Epithelial cell of proximal tubule (primary cell): ENCODE data around the gene RAI1. TPM values are rescaled to one million over a fixed set of nuclear protein-coding genes. Genes with fewer than 3 reads are reported as not detected.

ENCODE experiments used
- DNase-seq: peaks from one replicate; pipeline ENCODE4 v3.0.0-alpha.2; 2011; ENCODE audit warnings: low read depth
- H3K4me3 ChIP-seq: 2 replicates; pipeline ENCODE4 v1.5.1; 2011; ENCODE audit warnings: low read depth, mild to moderate bottlenecking, low read length
- total RNA-seq: library from RNA; depleted of rRNA; stranded (reverse); fragments of >200 nt; gene quantifications from 2 replicates; pipeline ENCODE4 v1.2.3, GENCODE V29; 2015
- TF ChIP-seq, protein P1 (sequence below): conservative IDR thresholded peaks from 2 replicates; pipeline ENCODE4 v1.5.1; 2012; ENCODE audit warnings: low read depth, mild to moderate bottlenecking, low read length

RAI1 gene
- total RNA-seq, 1 donor from 2014 or later: 13.7 TPM

DNA sequence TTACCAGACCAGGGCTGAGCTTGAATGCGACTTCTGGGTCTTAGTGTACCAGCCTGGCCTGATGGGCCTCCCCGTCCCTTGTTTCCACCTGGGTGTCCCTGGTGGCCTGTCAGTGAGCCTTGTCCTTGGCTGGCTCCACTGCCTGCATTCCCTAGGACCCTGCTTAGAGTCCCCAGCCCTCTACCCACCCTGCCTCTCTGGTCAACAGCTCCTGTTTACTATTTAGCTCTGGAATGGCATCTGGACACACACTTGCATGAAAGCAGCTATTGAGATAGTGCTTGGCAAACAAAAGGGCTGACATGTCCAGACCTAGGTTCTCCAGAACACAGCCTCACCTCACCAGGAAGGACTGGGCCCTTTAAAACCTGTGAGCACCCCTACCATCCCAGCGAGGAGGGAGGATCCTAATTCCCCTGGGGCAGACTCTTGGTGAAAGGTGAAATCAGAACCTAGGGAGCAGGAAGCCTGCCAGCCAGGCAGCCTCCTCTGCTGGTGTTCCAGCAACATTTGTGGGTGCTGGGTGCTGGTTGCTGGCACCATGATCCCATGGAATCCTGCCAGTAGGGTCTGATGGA lies 38.8 kb downstream of the RAI1 start:
- TF ChIP-seq, protein P1, sequence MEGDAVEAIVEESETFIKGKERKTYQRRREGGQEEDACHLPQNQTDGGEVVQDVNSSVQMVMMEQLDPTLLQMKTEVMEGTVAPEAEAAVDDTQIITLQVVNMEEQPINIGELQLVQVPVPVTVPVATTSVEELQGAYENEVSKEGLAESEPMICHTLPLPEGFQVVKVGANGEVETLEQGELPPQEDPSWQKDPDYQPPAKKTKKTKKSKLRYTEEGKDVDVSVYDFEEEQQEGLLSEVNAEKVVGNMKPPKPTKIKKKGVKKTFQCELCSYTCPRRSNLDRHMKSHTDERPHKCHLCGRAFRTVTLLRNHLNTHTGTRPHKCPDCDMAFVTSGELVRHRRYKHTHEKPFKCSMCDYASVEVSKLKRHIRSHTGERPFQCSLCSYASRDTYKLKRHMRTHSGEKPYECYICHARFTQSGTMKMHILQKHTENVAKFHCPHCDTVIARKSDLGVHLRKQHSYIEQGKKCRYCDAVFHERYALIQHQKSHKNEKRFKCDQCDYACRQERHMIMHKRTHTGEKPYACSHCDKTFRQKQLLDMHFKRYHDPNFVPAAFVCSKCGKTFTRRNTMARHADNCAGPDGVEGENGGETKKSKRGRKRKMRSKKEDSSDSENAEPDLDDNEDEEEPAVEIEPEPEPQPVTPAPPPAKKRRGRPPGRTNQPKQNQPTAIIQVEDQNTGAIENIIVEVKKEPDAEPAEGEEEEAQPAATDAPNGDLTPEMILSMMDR: no peak
- H3K4me3 ChIP-seq: no peak overlapping the region
- no peak for DNase-seq

DNA sequence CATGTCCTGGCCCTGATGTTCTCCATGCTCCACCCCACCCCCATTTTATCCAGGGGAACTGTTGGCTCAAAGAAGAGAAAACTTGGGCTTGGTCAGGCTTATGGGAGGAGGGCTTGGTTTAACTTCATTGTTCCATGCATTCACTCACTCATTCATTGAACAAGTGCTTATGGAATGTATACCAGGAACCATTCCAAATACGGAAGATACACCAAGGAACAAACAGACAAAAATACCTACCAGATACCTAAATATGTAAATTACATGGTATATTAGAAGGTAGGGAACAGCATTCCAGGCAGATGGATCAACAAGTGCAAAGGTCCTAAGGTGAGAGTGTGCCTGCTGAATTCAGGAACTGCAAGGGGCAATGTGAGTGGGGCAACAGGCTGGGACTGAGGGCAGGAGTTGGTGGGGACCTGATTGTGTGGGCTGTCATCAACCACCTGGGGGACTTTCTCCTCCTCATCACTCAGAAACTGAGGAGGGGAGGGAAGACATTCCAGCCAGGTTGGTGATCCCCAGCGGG lies 39.9 kb downstream of the RAI1 start:
- no peak overlapping the region for H3K4me3 ChIP-seq
- no peak for DNase-seq
- TF ChIP-seq, protein P1: no peak

DNA sequence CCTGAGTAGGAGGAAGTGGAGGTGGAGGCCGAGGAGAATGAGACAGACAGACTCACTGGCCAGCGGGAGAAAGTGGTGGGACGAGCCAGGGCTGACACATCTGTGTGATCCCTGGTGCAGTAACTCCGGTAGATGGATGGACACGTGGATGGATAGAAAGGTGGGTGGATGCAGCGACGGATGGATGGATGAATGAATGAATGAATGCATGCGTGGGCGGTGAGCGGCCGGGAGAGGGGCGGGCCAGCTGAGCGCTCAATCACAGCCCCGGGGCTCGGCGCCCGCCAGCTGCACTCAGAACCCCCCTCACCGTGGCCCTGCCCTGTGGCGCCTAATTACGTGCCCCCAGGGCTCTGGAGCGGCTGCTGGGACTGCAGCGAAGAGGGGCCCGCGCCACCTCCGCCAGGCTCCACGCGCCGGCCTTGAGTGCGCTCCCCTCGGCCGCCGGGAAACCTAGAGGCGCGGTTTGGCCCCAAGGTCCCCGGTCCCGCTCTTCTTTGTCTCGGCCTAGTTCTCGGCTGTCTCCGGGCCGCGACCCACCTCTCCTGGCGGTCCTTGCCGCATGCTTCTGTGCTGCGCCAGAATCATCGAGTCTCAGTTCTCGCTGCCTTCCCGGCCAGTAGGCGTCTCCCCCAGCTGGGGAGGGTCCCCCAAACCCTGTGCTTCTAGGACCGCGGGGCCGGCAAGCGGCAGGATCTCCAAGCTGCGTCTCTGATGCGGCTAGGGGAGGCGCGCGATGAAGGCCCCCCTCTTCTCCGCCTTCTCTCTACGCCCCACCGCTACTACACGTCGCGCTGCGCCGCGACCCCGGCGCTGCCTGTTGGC lies 41.0 kb downstream of the RAI1 start:
- H3K4me3 ChIP-seq: no peak overlapping the region
- DNase-seq: no peak
- TF ChIP-seq, protein P1: no peak

DNA sequence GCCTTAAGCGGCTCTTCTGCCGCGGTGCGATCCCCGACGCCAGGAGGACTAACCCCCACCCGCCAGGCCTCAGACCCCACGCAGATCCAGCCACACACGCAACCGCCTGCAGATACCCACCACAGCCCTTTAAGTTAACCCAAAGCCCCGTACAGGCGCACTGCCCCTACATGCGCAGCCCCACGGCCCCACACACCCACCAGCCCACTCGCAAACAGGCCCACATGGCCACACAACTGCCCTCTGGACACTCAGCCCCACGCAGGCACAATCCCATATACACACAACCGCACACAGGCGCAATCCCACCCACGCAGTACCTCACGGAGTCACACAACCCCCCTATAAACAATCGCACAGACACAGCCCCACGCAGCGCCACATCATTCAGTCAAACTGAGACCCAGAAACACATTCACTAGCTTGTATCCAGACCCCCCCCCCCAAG lies 41.7 kb downstream of the RAI1 start:
- TF ChIP-seq, protein P1: no peak
- DNase-seq: no peak
- peak overlapping the region; percentile 41 for H3K4me3 ChIP-seq

DNA sequence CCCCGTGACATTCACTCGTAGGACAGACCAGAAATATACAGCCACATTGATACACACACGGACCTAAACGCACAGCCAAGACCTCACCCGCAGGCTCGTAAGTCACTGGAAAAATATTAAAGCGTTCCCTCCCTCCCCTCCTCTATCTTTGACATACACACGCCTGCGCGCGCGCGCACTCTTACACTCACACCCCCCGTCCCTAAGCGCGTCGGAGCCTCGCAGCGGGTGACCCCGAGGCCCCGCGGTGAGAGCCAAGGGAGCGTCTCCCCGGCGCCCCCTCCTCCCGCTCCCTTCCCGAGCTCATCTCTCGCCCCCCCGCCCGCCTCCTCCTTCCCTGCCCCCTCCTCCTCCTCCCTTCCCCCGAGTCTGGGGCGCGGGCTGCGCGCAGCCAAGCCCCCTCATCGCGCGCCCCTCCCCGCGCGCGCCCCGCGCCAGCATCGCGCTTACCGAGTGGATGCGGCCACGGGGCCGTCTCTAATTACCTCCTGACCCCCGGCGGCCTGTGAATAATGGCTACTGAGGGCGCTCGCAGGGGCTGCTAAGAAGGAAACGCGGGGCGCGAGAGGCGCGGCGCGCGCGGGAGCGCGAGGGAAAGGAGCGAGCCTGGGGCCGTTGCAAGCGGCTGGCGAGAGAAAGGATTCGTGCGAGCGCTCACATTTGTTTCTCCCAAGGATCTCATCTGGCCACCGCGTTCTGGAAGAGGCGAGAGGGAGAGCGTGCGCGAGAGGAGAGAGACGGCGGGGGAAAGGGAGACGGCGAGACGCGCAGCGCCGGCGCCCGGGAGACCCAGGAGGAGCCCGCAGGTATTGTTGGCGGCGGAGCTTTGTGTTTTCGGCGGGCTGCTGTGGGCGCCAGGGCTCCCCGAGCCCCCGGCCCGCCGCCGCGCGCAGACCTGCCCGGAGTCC lies 42.4 kb downstream of the RAI1 start:
- TF ChIP-seq, protein P1: no peak
- H3K4me3 ChIP-seq: peak overlapping the region; percentile 41
- no peak for DNase-seq

DNA sequence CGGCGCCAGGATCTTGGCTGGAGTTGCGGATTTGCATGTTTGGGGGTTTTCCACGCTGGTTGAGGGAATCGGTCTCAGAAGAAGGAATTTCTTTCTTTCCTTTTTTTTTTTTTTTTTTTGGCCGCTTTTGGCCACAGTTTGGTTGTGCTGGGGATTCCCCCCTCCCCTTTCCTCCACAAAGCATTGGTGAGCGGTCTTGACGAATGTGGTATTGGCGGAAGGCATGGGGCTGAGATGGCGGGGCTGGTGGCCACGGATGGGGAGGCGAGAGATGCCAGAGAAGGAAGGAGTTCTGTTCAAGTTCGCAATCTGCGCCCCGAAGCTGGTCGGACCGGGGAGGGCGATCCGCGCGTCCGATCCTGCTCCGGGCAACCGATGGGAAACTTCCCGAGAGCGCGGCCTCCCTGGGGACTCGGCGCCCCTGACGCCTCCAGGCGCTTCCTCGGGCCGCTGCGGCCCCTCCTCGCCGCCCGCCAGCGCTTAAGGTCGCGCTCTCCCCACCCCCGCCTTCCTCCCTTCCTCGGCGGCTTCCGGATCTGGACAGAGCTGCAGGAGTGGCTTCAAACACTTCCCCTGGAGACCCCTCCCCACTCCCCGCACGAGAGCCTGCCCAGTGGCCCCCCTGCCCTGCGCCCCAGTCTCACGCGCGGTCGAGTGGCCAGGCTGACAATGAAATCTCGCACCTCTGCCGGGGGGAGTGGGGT lies 43.2 kb downstream of the RAI1 start:
- H3K4me3 ChIP-seq: peak overlapping the region; percentile 41
- DNase-seq: no peak
- TF ChIP-seq, protein P1: no peak
